DOHH2 (cell line): ENCODE data around the gene NT5C1A.

Experiments
- H3F3A ChIP-seq: fragments of 200-600 bp; sonication (generic), shearing (Covaris generic); 2 replicates; pipeline ENCODE4 v1.6.0; 2016; ENCODE audit warnings: antibody characterized with exemption, mild to moderate bottlenecking; ENCODE audit not compliant: control insufficient read depth, insufficient read depth
- H3K27ac ChIP-seq: fragments of 200-600 bp; sonication (generic); 2 replicates; pipeline ENCODE4 v1.5.1; 2014; ENCODE audit warnings: low read depth, mild to moderate bottlenecking, low read length, moderate library complexity
- H3K27me3 ChIP-seq: fragments of 200-600 bp; sonication (generic); 2 replicates; pipeline ENCODE4 v1.6.1; 2014; ENCODE audit warnings: mild to moderate bottlenecking, low read length, mixed read lengths; ENCODE audit not compliant: control insufficient read depth
- H3K36me3 ChIP-seq: fragments of 200-600 bp; sonication (generic); 2 replicates; pipeline ENCODE4 v1.6.1; 2014; ENCODE audit warnings: mild to moderate bottlenecking, low read length, moderate library complexity, mixed read lengths; ENCODE audit not compliant: control insufficient read depth
- H3K4me1 ChIP-seq: fragments of 200-600 bp; sonication (generic); 2 replicates; pipeline ENCODE4 v1.6.1; 2014; ENCODE audit warnings: mild to moderate bottlenecking, low read length, mixed read lengths; ENCODE audit not compliant: control insufficient read depth
- H3K4me2 ChIP-seq: fragments of 200-600 bp; sonication (generic); 2 replicates; pipeline ENCODE4 v1.6.0; 2014; ENCODE audit warnings: mild to moderate bottlenecking, low read length, moderate library complexity
- H3K4me3 ChIP-seq: fragments of 200-600 bp; sonication (generic); 2 replicates; pipeline ENCODE4 v1.5.1; 2014; ENCODE audit warnings: mild to moderate bottlenecking, low read length, mixed read lengths
- H3K79me2 ChIP-seq: fragments of 200-600 bp; sonication (generic); 2 replicates; pipeline ENCODE4 v1.6.1; 2014; ENCODE audit warnings: mild to moderate bottlenecking, low read length, mixed read lengths; ENCODE audit not compliant: control insufficient read depth
- H3K9me2 ChIP-seq: fragments of 200-600 bp; sonication (generic); replicated peaks from 2 replicates; pipeline ENCODE4 v1.6.1; 2014; ENCODE audit warnings: mild to moderate bottlenecking, low read length, mixed read lengths; ENCODE audit not compliant: control insufficient read depth
- H3K9me3 ChIP-seq: fragments of 200-600 bp; sonication (generic); 2 replicates; pipeline ENCODE4 v1.6.1; 2014; ENCODE audit warnings: antibody characterized with exemption, low read length, mixed read lengths; ENCODE audit not compliant: control insufficient read depth, insufficient read depth
- H4K20me1 ChIP-seq: fragments of 200-600 bp; sonication (generic); 2 replicates; pipeline ENCODE4 v1.6.0; 2014; ENCODE audit warnings: low read depth, mild to moderate bottlenecking, antibody characterized with exemption, low read length, moderate library complexity; ENCODE audit not compliant: control insufficient read depth, insufficient read depth
- CTCF ChIP-seq: fragments of 200-600 bp; sonication (generic); IDR thresholded peaks from one replicate; pipeline ENCODE4 v1.5.1; 2014; ENCODE audit warnings: antibody characterized with exemption, mild to moderate bottlenecking, low read depth, low read length; ENCODE audit not compliant: poor library complexity, severe bottlenecking
- EZH2phosphoT487 ChIP-seq: fragments of 200-600 bp; sonication (generic); IDR thresholded peaks from 2 replicates; pipeline ENCODE4 v1.6.1; 2017; ENCODE audit warnings: borderline replicate concordance, mild to moderate bottlenecking, antibody characterized with exemption, low read length, moderate library complexity, mixed read lengths

Gene NT5C1A

GRCh38 chr1:39680751-39681150 is 8.8 kb upstream of the NT5C1A start:
- TF ChIP-seq CTCF (no peak), EZH2phosphoT487 (no peak)
- Histone ChIP-seq H3K9me3 (no peaks in the 10 kb centered on the region), H3K27ac (no peak overlapping the region), H3K4me2 (no peak overlapping the region), H3F3A (no peaks in the 10 kb centered on the region), H4K20me1 (no peaks in the 10 kb centered on the region), H3K27me3 (peaks cover 30% of the 10 kb centered on the region), H3K36me3 (no peaks in the 10 kb centered on the region), H3K4me3 (no peak overlapping the region), H3K4me1 (peaks cover 4% of the 10 kb centered on the region; the same call in 1 of the 2 replicates), H3K9me2 (no peaks in the 10 kb centered on the region), H3K79me2 (no peaks in the 10 kb centered on the region)

- Histone ChIP-seq H3K79me2 (no peaks in the 10 kb centered on the region), H3K4me1 (peaks cover 4% of the 10 kb centered on the region; the same call in 1 of the 2 replicates), H3K9me2 (no peaks in the 10 kb centered on the region), H3K4me3 (no peak overlapping the region), H3K27me3 (peaks cover 30% of the 10 kb centered on the region), H3K36me3 (no peaks in the 10 kb centered on the region), H3F3A (no peaks in the 10 kb centered on the region), H3K4me2 (no peak overlapping the region), H3K27ac (no peak overlapping the region), H3K9me3 (no peaks in the 10 kb centered on the region), H4K20me1 (no peaks in the 10 kb centered on the region)
- TF ChIP-seq CTCF (no peak), EZH2phosphoT487 (no peak)
Measured at GRCh38 chr1:39679821-39680220, 7.9 kb upstream of the NT5C1A start.

GRCh38 chr1:39678889-39679288 is 7.0 kb upstream of the NT5C1A start:
- Histone ChIP-seq H3K4me2 (no peak overlapping the region), H3K27ac (no peak overlapping the region), H3K4me3 (no peak overlapping the region), H3K36me3 (no peaks in the 10 kb centered on the region), H3K9me3 (no peaks in the 10 kb centered on the region), H3F3A (no peaks in the 10 kb centered on the region), H4K20me1 (no peaks in the 10 kb centered on the region), H3K79me2 (no peaks in the 10 kb centered on the region), H3K9me2 (no peaks in the 10 kb centered on the region), H3K4me1 (peaks cover 4% of the 10 kb centered on the region; the same call in 1 of the 2 replicates), H3K27me3 (peaks cover 30% of the 10 kb centered on the region)
- TF ChIP-seq CTCF = no peak
- TF ChIP-seq EZH2phosphoT487 = no peak

- peaks cover 4% of the 10 kb centered on the region; the same call in 1 of the 2 replicates for H3K4me1 ChIP-seq
- no peaks in the 10 kb centered on the region for H3K9me2 ChIP-seq
- H3K36me3 ChIP-seq = no peaks in the 10 kb centered on the region
- H4K20me1 ChIP-seq = no peaks in the 10 kb centered on the region
- no peak for TF ChIP-seq CTCF
- no peak for TF ChIP-seq EZH2phosphoT487
- H3K79me2 ChIP-seq = no peaks in the 10 kb centered on the region
- no peaks in the 10 kb centered on the region for H3F3A ChIP-seq
- H3K9me3 ChIP-seq = no peaks in the 10 kb centered on the region
- no peak overlapping the region for H3K4me3 ChIP-seq
- no peak overlapping the region for H3K27ac ChIP-seq
- H3K27me3 ChIP-seq = peaks cover 38% of the 10 kb centered on the region
- H3K4me2 ChIP-seq = no peak overlapping the region
Measured at GRCh38 chr1:39677645-39678044, 5.7 kb upstream of the NT5C1A start.
